Pancreas (tissue), 10 donors: ENCODE measurements around the gene TCERG1L. TPM values are rescaled to one million over a fixed set of nuclear protein-coding genes. Genes with fewer than 3 reads are reported as not detected.

Source experiments
- ATAC-seq, 4 donors: fragments of 200-7000 bp; cut with Tn5 transposase; one replicate each; pipeline versions ENCODE4 v1.8.0 to v1.9.1; 2020; ENCODE audit warnings: mild to moderate bottlenecking in 4 of 4, moderate library complexity in 4 of 4
- DNase-seq, 6 donors: peaks; one replicate each; pipeline ENCODE4 v3.0.0-alpha.2; 2020
- FAIRE-seq: peaks from 2 replicates; lab custom pipeline; 2012; peaks lifted over from hg19 to GRCh38; lab: Jason Lieb, UNC
- H3K27ac ChIP-seq, 4 donors: fragments of 200-600 bp; sonication (generic); 1 replicate in 3 of 4; 2 replicates in 1 of 4; pipeline versions ENCODE4 v1.5.0 to v1.8.0; 2020
- H3K27me3 ChIP-seq, 4 donors: fragments of 200-600 bp; one replicate each; pipeline ENCODE4 v1.8.0; 2021
- H3K36me3 ChIP-seq, 3 donors: fragments of 200-600 bp; sonication (generic) in 1 of 3; one replicate each; pipeline versions ENCODE4 v1.5.0 to v1.8.0; 2020 to 2021
- H3K4me1 ChIP-seq, 3 donors: fragments of 200-600 bp; one replicate each; pipeline ENCODE4 v1.8.0; 2021
- H3K4me3 ChIP-seq, 4 donors: fragments of 200-600 bp; sonication (generic) in 2 of 4; one replicate each; pipeline versions ENCODE4 v1.5.0 to v1.8.0; 2020 to 2021
- H3K9me3 ChIP-seq, 4 donors: fragments of 200-600 bp; one replicate each; pipeline ENCODE4 v1.8.0; 2021
- CTCF ChIP-seq, 4 donors: fragments of 200-600 bp; sonication (generic) in 3 of 4; IDR thresholded peaks; one replicate each; pipeline versions ENCODE4 v1.5.0 to v1.8.0; 2021; ENCODE audit warnings: antibody characterized with exemption in 4 of 4
- WGBS, 2 donors: extraction: QIAGEN DNeasy Blood & Tissue Kit; methylation state at CpG; one replicate each; pipeline ENCODE4 v1.1.7; 2013; 5-methylcytosine and 5-hydroxymethylcytosine counted together
- intact Hi-C, 3 donors: fragments of 100-400 bp; cut with DNase I; formaldehyde crosslinking; loops; one replicate each; pipeline versions ENCODE4 v1.11.1 to v1.14.2; 2022
- polyA plus RNA-seq, 2 donors: library from polyadenylated mRNA; stranded (reverse); fragments of 200-250 nt; gene quantifications; one replicate each; pipeline ENCODE4 v1.2.3, GENCODE V29; 2013
- total RNA-seq, 6 donors: library from RNA; stranded (reverse); fragmentation: NEBNext Ultra II Directional in 4 of 6; extraction: Animal tissue kit (Norgen Biotek cat#: 25700) in 4 of 6; gene quantifications; one replicate each; pipeline versions ENCODE4 v1.2.1 to v1.2.4, GENCODE V29; 2021 to 2023
- donor health status: healthy with polysubstance abuse.
- donor health status: DM: no; HTN: no; CAD: no; lungs with moderate emphysema.
- donor health status: DM: no; HTN: no; CAD: no.
- donor health status: control.
- donor health status: control.
- donor health status: Bipolar disorder and iron deficiency.
- donor health status: DM: yes; HTN: yes; CAD: no.
- donor health status: DM: no; HTN: no; CAD: no.
- donor health status: DM: no; HTN: no; CAD: no.
- donor health status: DM: yes; HTN: yes; CAD: no.

The TCERG1L gene
- total and polyA plus RNA-seq, 8 donors = 0.09 to 1.9 (median 0.40) TPM

GRCh38 chr10:131074682-131075081 lies 236.8 kb downstream of the TCERG1L start:
- FAIRE-seq = no peak
- intact Hi-C loops = no loop called here

GRCh38 chr10:131073469-131074035 lies 238.0 kb downstream of the TCERG1L start:
- Histone ChIP-seq H3K27me3 (no peaks in the 10 kb centered on the region), H3K36me3 (no peaks in the 10 kb centered on the region), H3K27ac (no peak overlapping the region), H3K4me3 (no peak overlapping the region), H3K9me3 (no peaks in the 10 kb centered on the region), H3K4me1 (no peaks in the 10 kb centered on the region)
- intact Hi-C loops = no loop called here
- no peak for ATAC-seq
- no peak for FAIRE-seq
- WGBS, 2 donors = 77 to 82% methylated on average over 10 to 11 of the region's 11 CpGs
- DNase-seq = no peak
- no peak for TF ChIP-seq CTCF (IDR thresholded peaks at IDR 0.05)

More at GRCh38 chr10:131074682-131075081, 236.8 kb downstream of the TCERG1L start:
- 80 to 82% methylated on average over 8 of the region's 8 CpGs for WGBS, 2 donors
- no peak overlapping the region for H3K4me3 ChIP-seq
- TF ChIP-seq CTCF (IDR thresholded peaks at IDR 0.05) = no peak
- ATAC-seq = no peak
- no peaks in the 10 kb centered on the region for H3K36me3 ChIP-seq
- H3K27me3 ChIP-seq = no peaks in the 10 kb centered on the region
- no peak overlapping the region for H3K27ac ChIP-seq
- H3K4me1 ChIP-seq = no peaks in the 10 kb centered on the region
- DNase-seq = no peak
- H3K9me3 ChIP-seq = no peaks in the 10 kb centered on the region

GRCh38 chr10:131072651-131073468 lies 238.7 kb downstream of the TCERG1L start:
- intact Hi-C loops = no loop called here
- DNase-seq (no peak), FAIRE-seq (no peak), ATAC-seq (no peak)
- no peak overlapping the region for H3K27ac ChIP-seq
- no peaks in the 10 kb centered on the region for H3K4me1 ChIP-seq
- no peaks in the 10 kb centered on the region for H3K36me3 ChIP-seq
- WGBS, 2 donors = 85 to 91% methylated on average over 13 of the region's 13 CpGs
- no peak overlapping the region for H3K4me3 ChIP-seq
- H3K9me3 ChIP-seq = no peaks in the 10 kb centered on the region
- TF ChIP-seq CTCF (IDR thresholded peaks at IDR 0.05) = no peak
- H3K27me3 ChIP-seq = no peaks in the 10 kb centered on the region

GRCh38 chr10:131071721-131072120 lies 239.8 kb downstream of the TCERG1L start:
- intact Hi-C loops = no loop called here
- Histone ChIP-seq H3K4me1 (no peaks in the 10 kb centered on the region), H3K4me3 (no peak overlapping the region), H3K36me3 (no peaks in the 10 kb centered on the region), H3K27ac (no peak overlapping the region), H3K27me3 (no peaks in the 10 kb centered on the region), H3K9me3 (no peaks in the 10 kb centered on the region)
- FAIRE-seq = no peak
- no peak for ATAC-seq
- no peak for TF ChIP-seq CTCF (IDR thresholded peaks at IDR 0.05)
- no peak for DNase-seq
- WGBS, 2 donors = 82 to 94% methylated on average over 7 of the region's 7 CpGs

GRCh38 chr10:131070856-131071255 lies 240.7 kb downstream of the TCERG1L start:
- DNase-seq (peak in 1 of 6 donors; percentile 32), FAIRE-seq (no peak), ATAC-seq (no peak)
- Histone ChIP-seq H3K36me3 (no peaks in the 10 kb centered on the region), H3K4me1 (no peaks in the 10 kb centered on the region), H3K27ac (no peak overlapping the region), H3K27me3 (no peaks in the 10 kb centered on the region), H3K9me3 (no peaks in the 10 kb centered on the region), H3K4me3 (no peak overlapping the region)
- intact Hi-C loops = no loop called here
- WGBS, 2 donors = 78 to 92% methylated on average over 7 of the region's 7 CpGs
- no peak for TF ChIP-seq CTCF (IDR thresholded peaks at IDR 0.05)
